Measurements from ENCODE around the gene GRAMD2A. TPM values are rescaled to one million over a fixed set of nuclear protein-coding genes. Genes with fewer than 3 reads are reported as not detected.
A peak's percentile ranks its signal among the peaks of the same experiment; 100 is the strongest.

Gene GRAMD2A
- total RNA-seq, 1 donor from 2014 or later: not detected

DNA sequence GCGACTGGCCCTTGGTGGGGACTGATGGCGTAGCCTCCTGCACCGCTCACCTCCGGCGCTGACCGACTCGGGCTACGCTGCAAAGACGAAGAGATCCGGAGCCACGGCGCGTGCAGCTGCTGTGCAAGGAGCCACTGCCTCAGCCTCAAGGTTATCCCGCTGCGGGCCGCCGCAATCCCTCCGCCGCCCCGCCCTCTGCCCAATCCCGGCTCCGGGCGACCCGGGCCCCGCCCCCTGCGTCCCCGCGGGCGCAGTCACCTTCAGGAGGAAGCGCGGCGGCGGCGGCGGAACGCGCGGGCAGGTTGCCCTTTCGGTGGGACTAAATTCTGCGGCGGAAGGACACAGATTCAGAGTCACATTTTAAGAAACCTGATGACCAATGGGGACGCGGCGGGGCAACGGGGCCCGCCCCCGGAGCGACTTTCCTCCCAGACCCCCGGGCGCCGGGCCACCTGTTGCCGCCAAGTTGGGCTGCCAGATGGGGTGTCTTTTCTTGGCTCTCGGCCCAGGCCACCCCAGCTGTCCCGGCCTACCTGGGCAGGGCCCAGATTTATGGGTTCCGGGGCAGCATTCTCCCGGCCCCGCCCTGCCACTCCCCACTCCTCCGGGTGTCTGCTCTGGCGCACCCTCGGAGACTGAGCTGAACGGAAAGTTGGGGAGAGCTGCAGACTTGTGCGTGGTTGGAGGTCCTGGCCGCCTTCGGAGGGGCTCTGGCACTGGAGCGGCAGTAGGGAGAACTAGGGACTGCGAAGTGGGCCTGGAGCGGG is 33.7 kb upstream of the GRAMD2A start, which contains the start of gene PKM:
PKM (minus strand) TSS at position 125 of the 767 bp plus-strand sequence. CDS start 12,093 bp downstream, outside the sequence.
- Mint-ChIP-seq H3K9me3 (ENCODE audit: unreplicated experiment) (no peaks in the 10 kb centered on the region), H3K4me1 (ENCODE audit: unreplicated experiment) (peaks cover 51% of the 10 kb centered on the region), H3K4me3 (ENCODE audit: unreplicated experiment) (peak within 1 kb of the TSS; percentile 93), H3K27me3 (ENCODE audit: unreplicated experiment) (no peaks in the 10 kb centered on the region), H3K36me3 (ENCODE audit: unreplicated experiment) (no peaks in the 10 kb centered on the region), H3K27ac (ENCODE audit: unreplicated experiment) (peak within 1 kb of the TSS; percentile 98)
- TF ChIP-seq CTCF (IDR thresholded peaks at IDR 0.05): no peak
- DNase-seq (ENCODE audit: extremely low spot score, unreplicated experiment): peak; percentile 96

- TF ChIP-seq CTCF (IDR thresholded peaks at IDR 0.05): no peak
- peak; percentile 95 for DNase-seq (ENCODE audit: extremely low spot score, unreplicated experiment)
- Mint-ChIP-seq H3K4me1 (ENCODE audit: unreplicated experiment) (peaks cover 57% of the 10 kb centered on the region), H3K27ac (ENCODE audit: unreplicated experiment) (peak overlapping the region; percentile 98), H3K27me3 (ENCODE audit: unreplicated experiment) (no peaks in the 10 kb centered on the region), H3K36me3 (ENCODE audit: unreplicated experiment) (no peaks in the 10 kb centered on the region), H3K4me3 (ENCODE audit: unreplicated experiment) (peak overlapping the region; percentile 93), H3K9me3 (ENCODE audit: unreplicated experiment) (no peaks in the 10 kb centered on the region)
Measured at GRCh38 chr15:72230197-72231065, 32.8 kb upstream of the GRAMD2A start.

DNA sequence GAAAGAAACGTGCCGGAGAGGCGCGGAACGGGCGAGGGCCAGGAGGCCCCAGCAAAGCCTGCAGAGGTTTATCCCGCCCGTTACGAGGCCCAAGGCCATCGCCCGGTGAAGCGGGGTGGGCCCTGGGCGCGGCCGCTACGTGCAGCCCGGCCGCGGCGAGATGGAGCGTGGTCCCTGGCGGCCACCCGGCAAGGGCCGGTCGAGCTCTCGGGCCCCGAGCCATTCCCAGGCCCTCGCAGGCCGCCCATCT is 32.3 kb upstream of the GRAMD2A start:
- H3K36me3 Mint-ChIP-seq (ENCODE audit: unreplicated experiment): no peaks in the 10 kb centered on the region
- peak overlapping the region; percentile 98 for H3K27ac Mint-ChIP-seq (ENCODE audit: unreplicated experiment)
- H3K9me3 Mint-ChIP-seq (ENCODE audit: unreplicated experiment): no peaks in the 10 kb centered on the region
- TF ChIP-seq CTCF (IDR thresholded peaks at IDR 0.05): no peak
- DNase-seq (ENCODE audit: extremely low spot score, unreplicated experiment): no peak
- H3K27me3 Mint-ChIP-seq (ENCODE audit: unreplicated experiment): no peaks in the 10 kb centered on the region
- H3K4me3 Mint-ChIP-seq (ENCODE audit: unreplicated experiment): peak overlapping the region; percentile 93
- H3K4me1 Mint-ChIP-seq (ENCODE audit: unreplicated experiment): peaks cover 59% of the 10 kb centered on the region

DNA sequence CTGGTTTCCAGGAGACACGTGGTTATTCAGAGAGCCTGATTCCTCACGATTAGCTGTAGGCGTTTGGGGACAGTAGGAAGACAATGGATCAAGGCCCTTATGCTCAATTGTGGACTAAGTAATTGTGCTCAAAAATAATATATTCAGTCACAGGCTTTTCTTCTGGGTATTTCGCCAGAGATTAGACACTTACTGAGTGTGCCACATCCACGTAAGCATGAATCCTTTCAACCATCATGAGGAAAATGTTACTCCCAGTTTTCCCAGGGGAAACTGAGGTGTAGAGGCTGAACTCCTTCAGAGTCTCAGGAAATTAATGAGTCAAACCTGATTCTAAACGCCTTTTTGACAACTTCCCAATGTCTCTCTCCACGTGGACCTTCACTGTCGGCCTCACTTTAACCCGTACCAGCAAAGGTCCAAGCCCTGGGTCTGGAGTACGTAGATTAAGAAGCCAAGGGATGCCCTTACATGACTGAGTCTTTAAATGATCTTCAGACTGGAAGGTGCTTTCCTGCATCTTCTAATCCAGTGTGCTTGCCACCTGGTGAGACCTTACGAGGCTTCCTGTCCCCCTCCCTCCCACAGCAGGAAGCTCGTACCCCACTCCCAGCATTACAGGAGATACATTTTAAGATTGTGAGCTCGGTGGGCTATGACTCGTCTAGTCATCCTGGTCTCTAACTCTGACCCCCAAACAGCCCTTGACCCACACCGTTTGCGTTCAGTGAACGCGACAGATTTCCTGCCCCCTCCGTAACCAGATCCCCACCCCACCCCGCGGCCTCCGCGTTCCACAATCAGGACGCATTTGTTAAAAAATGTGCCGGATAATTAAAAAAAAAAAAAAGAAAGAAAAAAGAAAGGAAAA is 31.7 kb upstream of the GRAMD2A start:
- H3K9me3 Mint-ChIP-seq (ENCODE audit: unreplicated experiment): no peaks in the 10 kb centered on the region
- peak overlapping the region; percentile 93 for H3K4me3 Mint-ChIP-seq (ENCODE audit: unreplicated experiment)
- DNase-seq (ENCODE audit: extremely low spot score, unreplicated experiment): no peak
- no peaks in the 10 kb centered on the region for H3K27me3 Mint-ChIP-seq (ENCODE audit: unreplicated experiment)
- no peak for TF ChIP-seq CTCF (IDR thresholded peaks at IDR 0.05)
- H3K36me3 Mint-ChIP-seq (ENCODE audit: unreplicated experiment): peaks cover 1% of the 10 kb centered on the region
- H3K4me1 Mint-ChIP-seq (ENCODE audit: unreplicated experiment): peaks cover 61% of the 10 kb centered on the region
- peak overlapping the region; percentile 98 for H3K27ac Mint-ChIP-seq (ENCODE audit: unreplicated experiment)

Measured in osteocyte (in vitro differentiated cells).